Measurements from ENCODE around the gene PLCH1.
"Not testable (repeated sequence)": the region's sequence is repeated elsewhere in the genome, so short reads cannot be mapped to it uniquely, and the experiment has no call there.

The PLCH1 gene

GRCh38 chr3:155619118-155619915 is 125.6 kb downstream of the PLCH1 start:
- H3K9me2 ChIP-seq (replicated peaks; ENCODE audit: control insufficient read depth, low read length), result no peaks in the 10 kb centered on the region
- H3K9me3 ChIP-seq (ENCODE audit: control insufficient read depth, insufficient read depth, low read length), result no peaks in the 10 kb centered on the region
- no peaks in the 10 kb centered on the region for H3K27me3 ChIP-seq (ENCODE audit: control insufficient read depth, low read length)
- H3K4me1 ChIP-seq (ENCODE audit: control insufficient read depth, low read length), result no peaks in the 10 kb centered on the region
- TF ChIP-seq, protein P1, sequence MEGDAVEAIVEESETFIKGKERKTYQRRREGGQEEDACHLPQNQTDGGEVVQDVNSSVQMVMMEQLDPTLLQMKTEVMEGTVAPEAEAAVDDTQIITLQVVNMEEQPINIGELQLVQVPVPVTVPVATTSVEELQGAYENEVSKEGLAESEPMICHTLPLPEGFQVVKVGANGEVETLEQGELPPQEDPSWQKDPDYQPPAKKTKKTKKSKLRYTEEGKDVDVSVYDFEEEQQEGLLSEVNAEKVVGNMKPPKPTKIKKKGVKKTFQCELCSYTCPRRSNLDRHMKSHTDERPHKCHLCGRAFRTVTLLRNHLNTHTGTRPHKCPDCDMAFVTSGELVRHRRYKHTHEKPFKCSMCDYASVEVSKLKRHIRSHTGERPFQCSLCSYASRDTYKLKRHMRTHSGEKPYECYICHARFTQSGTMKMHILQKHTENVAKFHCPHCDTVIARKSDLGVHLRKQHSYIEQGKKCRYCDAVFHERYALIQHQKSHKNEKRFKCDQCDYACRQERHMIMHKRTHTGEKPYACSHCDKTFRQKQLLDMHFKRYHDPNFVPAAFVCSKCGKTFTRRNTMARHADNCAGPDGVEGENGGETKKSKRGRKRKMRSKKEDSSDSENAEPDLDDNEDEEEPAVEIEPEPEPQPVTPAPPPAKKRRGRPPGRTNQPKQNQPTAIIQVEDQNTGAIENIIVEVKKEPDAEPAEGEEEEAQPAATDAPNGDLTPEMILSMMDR (IDR thresholded peaks at IDR 0.05; ENCODE audit: low read depth, low read length, poor library complexity, severe bottlenecking), result no peak
- no peak for TF ChIP-seq EZH2phosphoT487 (IDR thresholded peaks at IDR 0.05; ENCODE audit: borderline replicate concordance, low read length)
- H3K79me2 ChIP-seq (ENCODE audit: control insufficient read depth, low read length), result no peaks in the 10 kb centered on the region
- no peak overlapping the region for H3K4me3 ChIP-seq (ENCODE audit: low read length)
- no peak overlapping the region for H3K27ac ChIP-seq (ENCODE audit: low read depth, low read length)
- no peaks in the 10 kb centered on the region for H4K20me1 ChIP-seq (ENCODE audit: control insufficient read depth, insufficient read depth, low read depth, low read length)
- no peak overlapping the region for H3K4me2 ChIP-seq (ENCODE audit: low read length)
- no peaks in the 10 kb centered on the region for H3K36me3 ChIP-seq (ENCODE audit: control insufficient read depth, low read length)
- no peaks in the 10 kb centered on the region for H3F3A ChIP-seq (ENCODE audit: control insufficient read depth, insufficient read depth)

- H3K9me2 ChIP-seq (replicated peaks; ENCODE audit: control insufficient read depth, low read length), result no peaks in the 10 kb centered on the region
- H3K27me3 ChIP-seq (ENCODE audit: control insufficient read depth, low read length), result no peaks in the 10 kb centered on the region
- no peaks in the 10 kb centered on the region for H3K9me3 ChIP-seq (ENCODE audit: control insufficient read depth, insufficient read depth, low read length)
- H3K36me3 ChIP-seq (ENCODE audit: control insufficient read depth, low read length), result no peaks in the 10 kb centered on the region
- TF ChIP-seq, protein P1 (IDR thresholded peaks at IDR 0.05; ENCODE audit: low read depth, low read length, poor library complexity, severe bottlenecking), result no peak
- no peaks in the 10 kb centered on the region for H3K79me2 ChIP-seq (ENCODE audit: control insufficient read depth, low read length)
- no peaks in the 10 kb centered on the region for H3K4me1 ChIP-seq (ENCODE audit: control insufficient read depth, low read length)
- H3K27ac ChIP-seq (ENCODE audit: low read depth, low read length), result no peak overlapping the region
- H3K4me3 ChIP-seq (ENCODE audit: low read length), result no peak overlapping the region
- H3K4me2 ChIP-seq (ENCODE audit: low read length), result no peak overlapping the region
- H4K20me1 ChIP-seq (ENCODE audit: control insufficient read depth, insufficient read depth, low read depth, low read length), result no peaks in the 10 kb centered on the region
- H3F3A ChIP-seq (ENCODE audit: control insufficient read depth, insufficient read depth), result no peaks in the 10 kb centered on the region
These were observed 126.3 kb downstream of the PLCH1 start for GRCh38 chr3:155618543-155618942.

- H3K4me1 ChIP-seq (ENCODE audit: control insufficient read depth, low read length), result no peaks in the 10 kb centered on the region
- no peak for TF ChIP-seq EZH2phosphoT487 (IDR thresholded peaks at IDR 0.05; ENCODE audit: borderline replicate concordance, low read length)
- TF ChIP-seq, protein P1 (IDR thresholded peaks at IDR 0.05; ENCODE audit: low read depth, low read length, poor library complexity, severe bottlenecking), result no peak
These were observed 127.4 kb downstream of the PLCH1 start for GRCh38 chr3:155617346-155617925.

DNA sequence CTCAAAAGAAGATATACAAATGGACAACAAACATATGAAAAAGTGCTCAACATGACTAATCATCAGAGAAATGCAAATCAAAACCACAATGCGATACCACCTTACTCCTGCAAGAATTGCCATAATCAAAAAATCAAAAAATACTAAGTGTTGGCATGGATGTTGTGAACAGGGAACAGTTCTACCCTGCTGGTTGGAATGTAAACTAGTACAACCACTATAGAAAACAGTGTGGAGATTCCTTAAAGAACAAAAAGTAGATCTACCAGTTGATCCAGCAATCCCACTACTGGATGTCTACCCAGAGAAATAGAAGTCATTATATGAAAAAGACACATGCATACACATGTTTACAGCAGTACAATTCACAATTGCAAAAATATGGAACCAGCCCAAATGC is 129.7 kb downstream of the PLCH1 start:
- not testable (repeated sequence) for H3K4me1 ChIP-seq (ENCODE audit: control insufficient read depth, low read length); H4K20me1 ChIP-seq (ENCODE audit: control insufficient read depth, insufficient read depth, low read depth, low read length); H3K27ac ChIP-seq (ENCODE audit: low read depth, low read length); H3K9me2 ChIP-seq (replicated peaks; ENCODE audit: control insufficient read depth, low read length); H3K4me2 ChIP-seq (ENCODE audit: low read length); H3K4me3 ChIP-seq (ENCODE audit: low read length); H3K27me3 ChIP-seq (ENCODE audit: control insufficient read depth, low read length); H3K79me2 ChIP-seq (ENCODE audit: control insufficient read depth, low read length); H3K36me3 ChIP-seq (ENCODE audit: control insufficient read depth, low read length); H3F3A ChIP-seq (ENCODE audit: control insufficient read depth, insufficient read depth); H3K9me3 ChIP-seq (ENCODE audit: control insufficient read depth, insufficient read depth, low read length)

More at GRCh38 chr3:155617346-155617925, 127.4 kb downstream of the PLCH1 start:
- Histone ChIP-seq H3K27ac (ENCODE audit: low read depth, low read length) (no peak overlapping the region), H3K79me2 (ENCODE audit: control insufficient read depth, low read length) (no peaks in the 10 kb centered on the region), H3K4me2 (ENCODE audit: low read length) (no peak overlapping the region), H3F3A (ENCODE audit: control insufficient read depth, insufficient read depth) (no peaks in the 10 kb centered on the region), H4K20me1 (ENCODE audit: control insufficient read depth, insufficient read depth, low read depth, low read length) (no peaks in the 10 kb centered on the region), H3K27me3 (ENCODE audit: control insufficient read depth, low read length) (no peaks in the 10 kb centered on the region), H3K4me3 (ENCODE audit: low read length) (no peak overlapping the region), H3K36me3 (ENCODE audit: control insufficient read depth, low read length) (no peaks in the 10 kb centered on the region), H3K9me3 (ENCODE audit: control insufficient read depth, insufficient read depth, low read length) (no peaks in the 10 kb centered on the region), H3K9me2 (replicated peaks; ENCODE audit: control insufficient read depth, low read length) (no peaks in the 10 kb centered on the region)

- H3F3A ChIP-seq (ENCODE audit: control insufficient read depth, insufficient read depth); H3K27me3 ChIP-seq (ENCODE audit: control insufficient read depth, low read length); H4K20me1 ChIP-seq (ENCODE audit: control insufficient read depth, insufficient read depth, low read depth, low read length); H3K36me3 ChIP-seq (ENCODE audit: control insufficient read depth, low read length); H3K9me3 ChIP-seq (ENCODE audit: control insufficient read depth, insufficient read depth, low read length); H3K9me2 ChIP-seq (replicated peaks; ENCODE audit: control insufficient read depth, low read length); H3K27ac ChIP-seq (ENCODE audit: low read depth, low read length); H3K4me2 ChIP-seq (ENCODE audit: low read length); H3K4me1 ChIP-seq (ENCODE audit: control insufficient read depth, low read length); H3K79me2 ChIP-seq (ENCODE audit: control insufficient read depth, low read length); H3K4me3 ChIP-seq (ENCODE audit: low read length): not testable (repeated sequence)
These were observed 130.5 kb downstream of the PLCH1 start for GRCh38 chr3:155614410-155614809.
